ENCODE data around the gene HMGB3.
"Not testable (repeated sequence)": the region's sequence is repeated elsewhere in the genome, so short reads cannot be mapped to it uniquely, and the experiment has no call there.

HMGB3 gene

DNA sequence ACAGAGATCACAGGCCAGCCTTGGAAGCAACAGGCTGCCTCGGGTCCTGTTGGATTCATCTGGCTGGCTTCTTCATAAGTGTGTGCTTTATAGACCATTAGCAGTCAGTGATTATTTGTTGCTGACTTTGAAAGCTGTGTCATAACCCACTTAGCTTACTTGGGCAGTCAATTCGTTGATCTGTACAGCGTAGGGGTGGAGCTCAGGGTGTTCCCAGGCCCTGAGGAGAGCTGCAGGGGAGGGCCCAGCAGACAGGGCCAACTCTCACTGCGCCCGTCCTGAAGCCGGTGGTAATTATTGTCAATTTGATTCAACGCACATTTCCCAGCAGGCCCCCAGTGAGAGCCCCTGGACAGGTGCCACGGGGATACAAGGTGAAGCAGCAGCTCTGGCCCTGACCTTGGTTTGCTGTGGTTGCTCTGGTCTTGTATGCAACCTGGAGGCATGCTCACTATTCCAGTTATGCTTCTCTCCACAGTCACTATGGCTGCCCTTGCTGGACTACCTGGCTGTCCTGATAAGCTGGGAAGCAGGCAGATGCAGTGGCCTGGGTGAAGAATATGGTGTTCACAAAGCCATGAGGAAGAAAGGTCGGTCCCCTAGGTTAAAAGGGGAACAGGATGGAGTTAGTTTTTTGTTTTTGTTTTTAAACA, 40.1 kb upstream of the HMGB3 start:
- no peak overlapping the region for H3K27ac ChIP-seq

DNA sequence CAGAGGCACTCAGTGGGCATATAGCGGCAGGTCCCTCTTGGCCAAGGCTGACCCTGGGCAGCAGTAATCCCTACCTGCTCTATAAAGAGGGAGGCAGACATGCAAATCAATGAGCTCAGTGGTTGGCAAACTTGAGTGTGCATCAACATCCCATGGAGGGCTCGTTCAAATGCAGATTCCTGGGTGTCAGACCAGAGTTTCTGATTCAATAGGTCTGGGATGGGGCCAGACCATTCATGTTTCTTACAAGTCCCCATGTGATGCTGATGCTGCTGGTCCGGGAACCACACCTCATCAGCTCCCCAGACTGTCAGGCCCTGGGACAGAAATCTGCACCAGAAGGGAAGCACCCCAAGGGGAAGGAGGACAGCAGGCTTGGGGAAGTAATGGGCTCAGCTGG, 38.9 kb upstream of the HMGB3 start:
- TF ChIP-seq CTCF (conservative IDR thresholded peaks at IDR 0.05) (no peak), ZFX (IDR thresholded peaks at IDR 0.05) (no peak)
- no peak overlapping the region for H3K27ac ChIP-seq

More for the DNA sequence above, 40.1 kb upstream of the HMGB3 start:
- TF ChIP-seq ZFX (IDR thresholded peaks at IDR 0.05) = no peak
- no peak for TF ChIP-seq CTCF (conservative IDR thresholded peaks at IDR 0.05)

DNA sequence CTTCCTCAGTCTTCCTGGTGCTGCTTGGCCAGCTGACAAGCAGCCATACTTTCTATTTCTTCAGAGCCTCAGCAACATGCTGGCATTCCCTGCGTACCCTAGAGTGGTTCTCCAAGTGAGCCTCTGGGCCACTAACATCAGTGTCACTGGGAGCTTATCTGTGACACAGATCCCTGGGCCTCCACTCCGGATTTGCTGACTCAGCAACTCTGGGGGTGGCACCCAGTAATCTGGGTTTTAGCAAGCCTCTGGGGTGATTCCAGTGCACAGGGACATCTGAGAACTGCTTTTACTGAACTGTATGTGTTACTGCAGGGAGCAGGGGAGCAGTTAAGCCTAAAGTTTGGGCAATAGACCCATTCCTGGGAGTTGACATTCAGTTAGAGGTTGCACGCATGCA, 28.2 kb upstream of the HMGB3 start:
- no peak for TF ChIP-seq ZFX (IDR thresholded peaks at IDR 0.05)
- TF ChIP-seq CTCF (conservative IDR thresholded peaks at IDR 0.05) = no peak
- H3K27ac ChIP-seq = no peak overlapping the region

DNA sequence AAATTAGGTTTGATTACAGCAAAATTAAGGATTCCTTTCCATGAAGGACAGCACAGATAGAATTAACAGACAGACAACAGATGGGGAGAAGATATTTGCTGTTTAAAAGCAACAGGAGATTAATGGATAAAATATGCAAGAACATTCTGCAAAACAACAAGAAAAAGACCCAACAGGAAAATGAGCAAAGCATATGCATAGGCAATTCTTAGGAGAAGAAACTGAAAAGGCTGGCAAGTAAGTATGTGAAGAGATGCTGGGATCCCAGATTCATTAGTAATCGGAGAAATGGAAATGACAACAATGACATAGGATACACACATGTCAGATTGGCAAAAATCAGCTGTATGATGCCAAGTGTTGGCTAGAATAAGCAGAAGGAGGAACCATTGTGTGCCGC, 27.5 kb upstream of the HMGB3 start:
- TF ChIP-seq ZFX (IDR thresholded peaks at IDR 0.05) = no peak
- no peak for TF ChIP-seq CTCF (conservative IDR thresholded peaks at IDR 0.05)
- no peak overlapping the region for H3K27ac ChIP-seq

DNA sequence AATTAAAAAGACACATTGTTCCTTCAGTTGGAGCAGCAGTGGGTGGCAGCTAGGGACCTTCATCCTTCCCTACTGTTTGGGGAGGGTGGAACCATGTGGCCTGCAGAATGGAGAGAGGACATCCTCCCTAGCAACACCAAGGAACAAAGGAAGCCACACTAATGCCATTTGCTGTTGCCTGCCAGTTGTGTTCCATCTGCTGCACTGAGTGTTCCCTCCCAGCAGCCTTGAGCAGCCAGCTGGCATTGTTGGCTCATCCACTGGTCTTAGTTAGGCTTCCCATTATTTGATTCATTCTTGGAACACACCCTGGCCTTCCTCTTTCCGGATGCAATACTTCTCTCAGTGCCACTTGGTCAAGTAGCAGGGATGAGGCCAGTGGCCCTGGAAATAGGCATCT, 25.0 kb upstream of the HMGB3 start:
- TF ChIP-seq ZFX (IDR thresholded peaks at IDR 0.05) (no peak), CTCF (conservative IDR thresholded peaks at IDR 0.05) (no peak)
- H3K27ac ChIP-seq = no peak overlapping the region

DNA sequence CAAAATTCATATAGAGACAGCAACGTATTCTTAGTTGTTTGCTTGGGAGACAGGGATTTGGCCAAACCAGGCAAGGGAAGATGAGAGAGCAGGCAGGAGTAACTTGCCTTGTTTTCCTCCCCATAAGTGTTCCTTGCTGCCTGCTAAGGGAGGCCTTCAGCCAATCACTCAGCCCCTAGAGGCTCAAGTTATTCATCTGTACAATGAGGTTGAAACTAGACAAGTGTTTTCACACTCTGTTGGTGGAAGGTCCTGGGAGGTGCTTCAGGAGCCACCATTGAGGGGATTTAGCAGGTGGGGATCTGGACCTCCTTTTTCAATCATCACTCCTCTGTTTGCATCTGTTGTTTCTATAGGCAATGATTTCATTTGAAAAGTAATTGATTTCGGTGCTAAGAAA, 23.6 kb upstream of the HMGB3 start:
- H3K27ac ChIP-seq = no peak overlapping the region
- TF ChIP-seq ZFX (IDR thresholded peaks at IDR 0.05) (no peak), CTCF (conservative IDR thresholded peaks at IDR 0.05) (no peak)

GRCh38 chrX:150961631-150962030, 21.5 kb upstream of the HMGB3 start:
- TF ChIP-seq CTCF (conservative IDR thresholded peaks at IDR 0.05) (no peak), ZFX (IDR thresholded peaks at IDR 0.05) (no peak)

DNA sequence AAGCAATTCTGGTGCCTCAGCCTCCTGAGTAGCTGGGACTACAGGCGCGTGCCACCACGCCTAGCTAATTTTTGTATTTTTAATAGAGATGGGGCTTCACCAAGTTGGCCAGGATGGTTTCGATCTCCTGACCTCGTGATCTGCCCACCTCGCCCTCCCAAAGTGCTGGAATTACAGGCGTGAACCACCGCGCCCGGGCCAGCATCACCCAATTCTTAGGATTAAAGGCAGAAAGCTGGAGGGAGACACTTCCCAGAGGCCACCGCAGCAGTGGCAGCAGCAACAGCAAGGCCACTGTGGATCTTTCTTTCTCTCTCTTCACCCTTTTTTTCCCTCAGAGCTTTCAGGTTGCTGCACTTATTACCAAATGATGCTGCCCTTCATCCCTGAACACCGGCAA, 18.7 kb upstream of the HMGB3 start:
- H3K27ac ChIP-seq = not testable (repeated sequence)

More at GRCh38 chrX:150961631-150962030, 21.5 kb upstream of the HMGB3 start:
- H3K27ac ChIP-seq = no peak overlapping the region
